Body of pancreas (tissue), 4 donors: ENCODE measurements around the gene MSI2.

Source experiments
- CTCF ChIP-seq, 7 experiments: fragments of 450-650 bp in 4 of 7; fragments of 200-600 bp in 3 of 7; sonication (generic) in 3 of 7; IDR thresholded peaks; one replicate each; pipeline ENCODE4 v1.5.1; 2016 to 2019; ENCODE audit warnings: antibody characterized with exemption in 7 of 7
- POLR2A ChIP-seq, 3 donors: fragments of 450-650 bp; IDR thresholded peaks; one replicate each; pipeline ENCODE4 v1.6.1; 2016; ENCODE audit warnings: antibody characterized with exemption in 3 of 3, mild to moderate bottlenecking in 2 of 3

GRCh38 chr17:57324631-57325030, 68.3 kb downstream of the MSI2 start:
- TF ChIP-seq CTCF (IDR thresholded peaks at IDR 0.05), result no peak
- no peak for TF ChIP-seq POLR2A (IDR thresholded peaks at IDR 0.05)
